ENCODE measurements around the gene TMEM72.

TMEM72 gene

GRCh38 chr10:44921506-44921905 lies 10.4 kb downstream of the TMEM72 start:
- H3K27ac ChIP-seq: no peak overlapping the region
- TF ChIP-seq CTCF (conservative IDR thresholded peaks at IDR 0.05; ENCODE audit: low read depth): no peak
- ChIA-PET POLR2A (ENCODE audit: low non-redundant PET) (no interaction called here), CTCF (interaction anchor here (0.5 to 0.9 kb wide), 2 partner anchors 11 to 12 kb away, joined by 3 to 4 read pairs; no protein-coding TSS in a partner anchor)
- DNase-seq (ENCODE audit: low spot score): no peak

GRCh38 chr10:44922021-44922420 lies 10.9 kb downstream of the TMEM72 start:
- no peak for TF ChIP-seq CTCF (conservative IDR thresholded peaks at IDR 0.05; ENCODE audit: low read depth)
- no peak overlapping the region for H3K27ac ChIP-seq
- ChIA-PET CTCF (interaction anchor here (0.5 to 0.9 kb wide), 2 partner anchors 10 to 11 kb away, joined by 3 to 4 read pairs; no protein-coding TSS in a partner anchor), POLR2A (ENCODE audit: low non-redundant PET) (interaction anchor here (0.6 kb wide), 1 partner anchor 17 kb away, joined by 4 read pairs; no protein-coding TSS in a partner anchor)
- DNase-seq (ENCODE audit: low spot score): no peak

- ChIA-PET CTCF (no interaction called here), POLR2A (ENCODE audit: low non-redundant PET) (no interaction called here)
- TF ChIP-seq CTCF (conservative IDR thresholded peaks at IDR 0.05; ENCODE audit: low read depth): no peak
- DNase-seq (ENCODE audit: low spot score): no peak
- H3K27ac ChIP-seq: no peak overlapping the region
Measured at GRCh38 chr10:44922796-44923545, 11.8 kb downstream of the TMEM72 start.

GRCh38 chr10:44923611-44924010 lies 12.5 kb downstream of the TMEM72 start:
- ChIA-PET CTCF (no interaction called here), POLR2A (ENCODE audit: low non-redundant PET) (no interaction called here)
- H3K27ac ChIP-seq: no peak overlapping the region
- DNase-seq (ENCODE audit: low spot score): no peak
- TF ChIP-seq CTCF (conservative IDR thresholded peaks at IDR 0.05; ENCODE audit: low read depth): no peak

GRCh38 chr10:44924261-44925040 lies 13.3 kb downstream of the TMEM72 start:
- ChIA-PET POLR2A (ENCODE audit: low non-redundant PET) (no interaction called here), CTCF (no interaction called here)
- DNase-seq (ENCODE audit: low spot score): no peak
- no peak overlapping the region for H3K27ac ChIP-seq
- TF ChIP-seq CTCF (conservative IDR thresholded peaks at IDR 0.05; ENCODE audit: low read depth): no peak

GRCh38 chr10:44925224-44925623 lies 14.1 kb downstream of the TMEM72 start:
- no peak for TF ChIP-seq CTCF (conservative IDR thresholded peaks at IDR 0.05; ENCODE audit: low read depth)
- POLR2A ChIA-PET (ENCODE audit: low non-redundant PET): no interaction called here
- H3K27ac ChIP-seq: no peak overlapping the region
- CTCF ChIA-PET: no interaction called here
- DNase-seq (ENCODE audit: low spot score): no peak

Measured in RWPE1 (cell line).